HCT116 (cell line): ENCODE results near the gene COL15A1. TPM values are rescaled to one million over a fixed set of nuclear protein-coding genes. Genes with fewer than 3 reads are reported as not detected.

Source experiments
- ATAC-seq: fragments of 200-7000 bp; cut with Tn5 transposase; 2 replicates; pipeline ENCODE4 v1.9.1; 2020; ENCODE audit warnings: mild to moderate bottlenecking, moderate library complexity
- BruUV-seq: library from RNA; stranded (reverse); fragments of 400-500 nt; replicated peaks from 2 replicates; lab custom pipeline; 2021; lab: Mats Ljungman, UMichigan
- CTCF ChIA-PET: fragments of 300-600 bp; sonication (Branson Sonifier 250); formaldehyde crosslinking; loops from one replicate; lab custom pipeline; 2021; ENCODE audit warnings: antibody characterized with exemption; lab: Charles Lee
- POLR2A ChIA-PET: fragments of 300-600, 350-600 bp; sonication (Branson Sonifier 250); formaldehyde crosslinking; loops from one replicate; lab custom pipeline; 2021; ENCODE audit warnings: antibody characterized with exemption; lab: Charles Lee
- RAD21 ChIA-PET, 2 experiments: fragments of 300-600 bp; sonication (Branson Sonifier 250); formaldehyde crosslinking; loops; one replicate each; lab custom pipeline; 2023; ENCODE audit warnings: low total read pairs in 2 of 2; ENCODE audit not compliant: uncharacterized antibody in 2 of 2, unreplicated experiment in 2 of 2, low non-redundant PET in 1 of 2; lab: Charles Lee
- DNase-seq: peaks from one replicate; pipeline ENCODE4 v3.0.0-alpha.2; 2010; ENCODE audit warnings: low read depth, low spot score
- H2AFZ ChIP-seq: fragments of 200-600 bp; shearing (Covaris generic), sonication (generic); 2 replicates; pipeline ENCODE4 v1.6.1; 2017; ENCODE audit warnings: low read depth, mixed run types, mixed read lengths, antibody characterized with exemption, low read length; ENCODE audit not compliant: poor library complexity, severe bottlenecking
- H3K27ac ChIP-seq: 2 replicates; pipeline ENCODE4 v1.5.1; 2012; ENCODE audit warnings: low read depth, low read length
- H3K27me3 ChIP-seq: fragments of 200-600 bp; sonication (generic); 2 replicates; pipeline ENCODE4 v1.6.1; 2016; ENCODE audit warnings: mixed run types, low read length, mixed read lengths; ENCODE audit not compliant: insufficient read depth
- H3K36me3 ChIP-seq, 2 experiments: fragments of 200-500 bp in 1 of 2; fragments of 200-600 bp in 1 of 2; sonication (Bioruptor generic) in 1 of 2; sonication (generic) in 1 of 2; 2 replicates each; pipeline versions ENCODE4 v1.5.1 to v1.6.1; 2014 to 2016; ENCODE audit warnings: low read length in 2 of 2, inconsistent platforms in 1 of 2, mixed read lengths in 1 of 2, mixed run types in 1 of 2; ENCODE audit not compliant: insufficient read depth in 2 of 2, control insufficient read depth in 1 of 2
- H3K4me1 ChIP-seq, 2 experiments: fragments of 200-600 bp in 1 of 2; sonication (generic) in 1 of 2; 2 replicates each; pipeline versions ENCODE4 v1.5.1 to v1.6.1; 2012 to 2017; ENCODE audit warnings: low read length in 2 of 2, inconsistent platforms in 1 of 2, mild to moderate bottlenecking in 1 of 2, mixed read lengths in 1 of 2, mixed run types in 1 of 2, moderate library complexity in 1 of 2; ENCODE audit not compliant: insufficient read depth in 2 of 2, control insufficient read depth in 1 of 2
- H3K4me2 ChIP-seq: fragments of 200-600 bp; sonication (generic); 2 replicates; pipeline ENCODE4 v1.6.1; 2017; ENCODE audit warnings: mixed run types, low read length, mixed read lengths
- H3K4me3 ChIP-seq, 2 experiments: fragments of 200-600 bp in 1 of 2; sonication (generic) in 1 of 2; replicated peaks in 1 of 2; 2 replicates each; pipeline ENCODE4 v1.5.1; 2011 to 2016; ENCODE audit warnings: low read length in 2 of 2, control low read depth in 1 of 2, low read depth in 1 of 2, mild to moderate bottlenecking in 1 of 2, mixed read lengths in 1 of 2, mixed run types in 1 of 2
- H3K79me2 ChIP-seq: fragments of 200-600 bp; sonication (generic); 2 replicates; pipeline ENCODE4 v1.6.1; 2017; ENCODE audit warnings: mild to moderate bottlenecking, mixed run types, low read length, moderate library complexity, mixed read lengths; ENCODE audit not compliant: insufficient read depth
- H3K9ac ChIP-seq: fragments of 200-600 bp; sonication (generic); 2 replicates; pipeline ENCODE4 v1.6.1; 2016; ENCODE audit warnings: low read length, mixed read lengths
- H3K9me2 ChIP-seq: fragments of 200-600 bp; sonication (generic), shearing (Covaris generic); 2 replicates; pipeline ENCODE4 v1.6.1; 2017; ENCODE audit warnings: mixed run types, mild to moderate bottlenecking, moderate library complexity; ENCODE audit not compliant: insufficient read depth
- H3K9me3 ChIP-seq, 2 experiments: fragments of 200-500 bp in 1 of 2; fragments of 200-600 bp in 1 of 2; sonication (Bioruptor generic) in 1 of 2; sonication (generic) in 1 of 2; 2 replicates each; pipeline ENCODE4 v1.6.1; 2014 to 2017; ENCODE audit warnings: low read length in 2 of 2, mixed read lengths in 2 of 2, inconsistent platforms in 1 of 2, low read depth in 1 of 2, mild to moderate bottlenecking in 1 of 2, mixed run types in 1 of 2, moderate library complexity in 1 of 2; ENCODE audit not compliant: control insufficient read depth in 1 of 2, insufficient read depth in 1 of 2
- H4K20me1 ChIP-seq: fragments of 200-600 bp; sonication (generic), shearing (Covaris generic); 2 replicates; pipeline ENCODE4 v1.6.1; 2017; ENCODE audit warnings: mixed run types, mild to moderate bottlenecking, moderate library complexity; ENCODE audit not compliant: insufficient read depth
- CBX3 ChIP-seq: IDR thresholded peaks from 2 replicates; pipeline ENCODE4 v1.6.1; 2012; ENCODE audit warnings: low read depth
- EGR1 ChIP-seq: IDR thresholded peaks from 2 replicates; pipeline ENCODE4 v1.6.1; 2012; ENCODE audit warnings: low read depth
- ELF1 ChIP-seq: IDR thresholded peaks from 2 replicates; pipeline ENCODE4 v1.6.1; 2012; ENCODE audit warnings: low read depth, borderline replicate concordance
- EZH2 ChIP-seq: fragments of 200-600 bp; sonication (generic); IDR thresholded peaks from 2 replicates; pipeline ENCODE4 v1.6.1; 2017; ENCODE audit warnings: antibody characterized with exemption, mixed run types
- FOSL1 ChIP-seq: IDR thresholded peaks from 2 replicates; pipeline ENCODE4 v1.6.1; 2012; ENCODE audit warnings: low read depth
- JUND ChIP-seq: IDR thresholded peaks from 2 replicates; pipeline ENCODE4 v1.6.1; 2012
- POLR2A ChIP-seq: IDR thresholded peaks from 2 replicates; pipeline ENCODE4 v1.7.0; 2011; ENCODE audit warnings: borderline replicate concordance; ENCODE audit not compliant: insufficient read depth, insufficient read length; ENCODE audit errors: extremely low read depth
- POLR2AphosphoS5 ChIP-seq: IDR thresholded peaks from 2 replicates; pipeline ENCODE4 v1.6.1; 2011; ENCODE audit warnings: mild to moderate bottlenecking, low read depth, low read length, moderate library complexity
- RAD21 ChIP-seq: IDR thresholded peaks from 2 replicates; pipeline ENCODE4 v1.6.1; 2012; ENCODE audit warnings: low read depth, mild to moderate bottlenecking
- SIN3A ChIP-seq: IDR thresholded peaks from 2 replicates; pipeline ENCODE4 v1.6.1; 2012; ENCODE audit warnings: low read depth
- SP1 ChIP-seq: IDR thresholded peaks from 2 replicates; pipeline ENCODE4 v1.6.1; 2012; ENCODE audit warnings: low read depth
- SRF ChIP-seq: IDR thresholded peaks from 2 replicates; pipeline ENCODE4 v1.6.1; 2012; ENCODE audit warnings: low read depth
- TCF7L2 ChIP-seq: IDR thresholded peaks from 2 replicates; pipeline ENCODE4 v1.7.0; 2011; ENCODE audit warnings: borderline replicate concordance, inconsistent platforms; ENCODE audit not compliant: insufficient read depth, insufficient read length; ENCODE audit errors: extremely low read depth
- YY1 ChIP-seq: IDR thresholded peaks from 2 replicates; pipeline ENCODE4 v1.6.1; 2011; ENCODE audit warnings: low read length, low read depth, moderate library complexity, mild to moderate bottlenecking; ENCODE audit not compliant: insufficient replicate concordance; ENCODE audit errors: extremely low read depth
- ZFX ChIP-seq: fragments of 450-650 bp; IDR thresholded peaks from 2 replicates; pipeline ENCODE4 v1.6.1; 2017
- ZNF274 ChIP-seq: fragments of 200-500 bp; sonication (Bioruptor generic); IDR thresholded peaks from 2 replicates; pipeline ENCODE4 v1.6.1; 2014; ENCODE audit warnings: mild to moderate bottlenecking, low read depth, low read length, inconsistent platforms
- intact Hi-C: fragments of 100-400 bp; cut with micrococcal nuclease; formaldehyde crosslinking; loops from 2 replicates; pipeline ENCODE4 v1.10.0; 2022
- total RNA-seq: library from RNA; stranded (reverse); gene quantifications from one replicate; pipeline ENCODE4 v1.2.1, GENCODE V29; 2021; ENCODE audit not compliant: unreplicated experiment
- TF ChIP-seq, protein P1 (sequence below): IDR thresholded peaks from 2 replicates; pipeline ENCODE4 v1.6.1; 2012
- TF ChIP-seq, protein P2 (sequence below): IDR thresholded peaks from 2 replicates; pipeline ENCODE4 v1.6.1; 2012
- TF ChIP-seq, protein P3 (sequence below), 3 experiments: fragments of 200-600 bp in 1 of 3; sonication (generic) in 1 of 3; IDR thresholded peaks in 2 of 3; conservative IDR thresholded peaks in 1 of 3; 2 replicates each; pipeline ENCODE4 v1.5.1; 2012 to 2017; ENCODE audit warnings: low read depth in 2 of 3, low read length in 2 of 3, antibody characterized with exemption in 1 of 3, borderline replicate concordance in 1 of 3, control low read depth in 1 of 3, mild to moderate bottlenecking in 1 of 3, mixed read lengths in 1 of 3, mixed run types in 1 of 3, moderate library complexity in 1 of 3; ENCODE audit not compliant: insufficient read depth in 1 of 3

COL15A1 gene
- total RNA-seq, 1 experiment from 2014 or later, result 0.15 TPM

DNA sequence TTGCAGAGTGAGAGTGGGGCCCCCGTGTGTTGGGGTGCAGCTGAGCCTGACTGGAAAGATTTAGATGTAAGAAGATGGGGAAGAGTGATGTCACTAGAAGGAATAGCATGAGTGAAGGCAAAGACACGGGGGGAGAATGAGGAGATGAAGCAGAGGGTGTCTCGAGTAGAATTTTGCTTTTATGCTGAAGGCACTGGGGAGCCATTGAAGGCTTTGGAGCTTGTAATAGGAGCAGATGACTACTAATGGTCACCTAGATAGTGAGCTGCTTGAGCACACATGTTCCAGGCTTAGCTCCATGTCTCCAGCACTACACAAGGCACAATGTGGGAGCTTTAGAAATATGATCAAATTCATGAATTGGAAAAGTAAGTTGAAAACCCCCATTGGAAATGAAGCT lies 32.1 kb downstream of the COL15A1 start:
- H3K27me3 ChIP-seq, result no peaks in the 10 kb centered on the region
- H2AFZ ChIP-seq, result no peak overlapping the region
- H3K4me3 ChIP-seq, result no peak overlapping the region
- ChIA-PET POLR2A (no interaction called here), RAD21 (no interaction called here), CTCF (interaction anchor here (0.7 to 2.8 kb wide), 3 partner anchors 9 to 125 kb away, joined by 3 to 12 read pairs (median 4); no protein-coding TSS in a partner anchor)
- TF ChIP-seq, protein P1, sequence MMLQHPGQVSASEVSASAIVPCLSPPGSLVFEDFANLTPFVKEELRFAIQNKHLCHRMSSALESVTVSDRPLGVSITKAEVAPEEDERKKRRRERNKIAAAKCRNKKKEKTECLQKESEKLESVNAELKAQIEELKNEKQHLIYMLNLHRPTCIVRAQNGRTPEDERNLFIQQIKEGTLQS, result no peak
- TF ChIP-seq, protein P2, sequence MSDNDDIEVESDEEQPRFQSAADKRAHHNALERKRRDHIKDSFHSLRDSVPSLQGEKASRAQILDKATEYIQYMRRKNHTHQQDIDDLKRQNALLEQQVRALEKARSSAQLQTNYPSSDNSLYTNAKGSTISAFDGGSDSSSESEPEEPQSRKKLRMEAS, result no peak
- TF ChIP-seq POLR2A, result no peak
- no peak for TF ChIP-seq JUND
- TF ChIP-seq SP1, result no peak
- no peak for TF ChIP-seq POLR2AphosphoS5
- TF ChIP-seq ZFX, result no peak
- TF ChIP-seq SIN3A, result no peak
- TF ChIP-seq EZH2, result no peak
- TF ChIP-seq SRF, result no peak
- TF ChIP-seq, protein P3, sequence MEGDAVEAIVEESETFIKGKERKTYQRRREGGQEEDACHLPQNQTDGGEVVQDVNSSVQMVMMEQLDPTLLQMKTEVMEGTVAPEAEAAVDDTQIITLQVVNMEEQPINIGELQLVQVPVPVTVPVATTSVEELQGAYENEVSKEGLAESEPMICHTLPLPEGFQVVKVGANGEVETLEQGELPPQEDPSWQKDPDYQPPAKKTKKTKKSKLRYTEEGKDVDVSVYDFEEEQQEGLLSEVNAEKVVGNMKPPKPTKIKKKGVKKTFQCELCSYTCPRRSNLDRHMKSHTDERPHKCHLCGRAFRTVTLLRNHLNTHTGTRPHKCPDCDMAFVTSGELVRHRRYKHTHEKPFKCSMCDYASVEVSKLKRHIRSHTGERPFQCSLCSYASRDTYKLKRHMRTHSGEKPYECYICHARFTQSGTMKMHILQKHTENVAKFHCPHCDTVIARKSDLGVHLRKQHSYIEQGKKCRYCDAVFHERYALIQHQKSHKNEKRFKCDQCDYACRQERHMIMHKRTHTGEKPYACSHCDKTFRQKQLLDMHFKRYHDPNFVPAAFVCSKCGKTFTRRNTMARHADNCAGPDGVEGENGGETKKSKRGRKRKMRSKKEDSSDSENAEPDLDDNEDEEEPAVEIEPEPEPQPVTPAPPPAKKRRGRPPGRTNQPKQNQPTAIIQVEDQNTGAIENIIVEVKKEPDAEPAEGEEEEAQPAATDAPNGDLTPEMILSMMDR (IDR thresholded peaks at IDR 0.05 in 2 of 3, conservative IDR thresholded peaks at IDR 0.05 in 1 of 3; ENCODE audit: borderline replicate concordance in 1 of 3, insufficient read depth in 1 of 3, low read depth in 2 of 3, low read length in 2 of 3), result no peak
- no peak for TF ChIP-seq CBX3
- TF ChIP-seq FOSL1, result no peak
- no peak for TF ChIP-seq RAD21
- no peak for TF ChIP-seq ELF1
- TF ChIP-seq EGR1, result no peak
- TF ChIP-seq ZNF274, result no peak
- TF ChIP-seq YY1, result no peak
- no peak for TF ChIP-seq TCF7L2
- H3K36me3 ChIP-seq, result no peaks in the 10 kb centered on the region
- ATAC-seq, result no peak
- no peak for DNase-seq
- H3K4me2 ChIP-seq, result no peak overlapping the region
- no peak overlapping the region for H3K27ac ChIP-seq
- BruUV-seq, result no TSS peak
- no peak overlapping the region for H3K9ac ChIP-seq
- no peaks in the 10 kb centered on the region for H4K20me1 ChIP-seq
- intact Hi-C loops, result loop anchor here (1.0 to 2.0 kb wide), 3 partner anchors 23 to 165 kb away; no protein-coding TSS in a partner anchor
- no peaks in the 10 kb centered on the region for H3K9me3 ChIP-seq
- H3K79me2 ChIP-seq, result no peaks in the 10 kb centered on the region
- no peaks in the 10 kb centered on the region for H3K9me2 ChIP-seq
- peaks cover 0 to 14% of the 10 kb centered on the region in 2 experiments; a peak in 2 of 4 replicates for H3K4me1 ChIP-seq
